AG09319 (cell line): ENCODE results near the gene JUND.

Experiments used
- DNase-seq: peaks from one replicate; pipeline ENCODE4 v3.0.0-alpha.2; 2010; ENCODE audit warnings: low read depth; ENCODE audit errors: extremely low read depth
- TF ChIP-seq, protein P1 (sequence below): IDR thresholded peaks from 2 replicates; pipeline ENCODE4 v1.5.1; 2011; ENCODE audit warnings: low read depth, mild to moderate bottlenecking, inconsistent platforms, low read length, moderate library complexity

The JUND gene

DNA sequence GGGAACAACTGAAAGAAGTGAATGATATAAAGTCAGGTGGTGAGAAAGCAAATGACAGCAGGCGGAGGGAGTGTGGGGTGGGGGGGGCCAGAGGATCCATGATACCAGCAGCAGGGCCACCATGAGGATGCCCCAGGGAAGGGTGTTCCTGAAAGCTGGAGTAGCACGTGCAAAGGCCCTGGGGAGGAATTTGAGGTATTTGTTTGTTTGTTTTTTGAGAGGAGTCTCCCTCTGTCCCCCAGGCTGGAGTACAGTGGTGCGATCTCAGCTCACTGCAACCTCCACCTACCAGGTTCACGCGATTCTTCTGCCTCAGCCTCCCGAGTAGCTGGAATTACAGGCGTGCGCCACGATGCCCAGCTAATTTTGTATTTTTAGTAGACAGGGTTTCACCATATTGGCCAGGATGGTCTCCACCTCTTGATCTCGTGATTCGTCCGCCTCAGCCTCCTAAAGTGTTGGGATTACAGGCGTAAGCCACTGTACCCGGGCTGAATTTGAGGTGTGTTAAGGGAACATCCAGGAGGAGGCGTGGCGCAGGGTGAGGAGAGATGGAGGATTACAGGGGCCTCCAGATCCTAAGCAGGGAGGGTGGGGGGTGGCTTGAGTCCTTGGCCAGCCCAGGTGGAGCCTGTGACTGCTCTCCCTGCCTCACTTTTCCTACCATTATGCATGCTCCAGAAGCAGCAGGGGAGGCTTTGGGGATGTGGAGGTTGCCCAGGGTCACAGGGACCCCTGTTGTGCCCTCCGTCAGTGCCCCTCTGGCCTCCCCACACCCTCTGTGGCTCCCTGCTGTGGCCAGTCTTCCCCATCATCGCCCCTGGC lies 12.4 kb upstream of the JUND start:
- TF ChIP-seq, protein P1, sequence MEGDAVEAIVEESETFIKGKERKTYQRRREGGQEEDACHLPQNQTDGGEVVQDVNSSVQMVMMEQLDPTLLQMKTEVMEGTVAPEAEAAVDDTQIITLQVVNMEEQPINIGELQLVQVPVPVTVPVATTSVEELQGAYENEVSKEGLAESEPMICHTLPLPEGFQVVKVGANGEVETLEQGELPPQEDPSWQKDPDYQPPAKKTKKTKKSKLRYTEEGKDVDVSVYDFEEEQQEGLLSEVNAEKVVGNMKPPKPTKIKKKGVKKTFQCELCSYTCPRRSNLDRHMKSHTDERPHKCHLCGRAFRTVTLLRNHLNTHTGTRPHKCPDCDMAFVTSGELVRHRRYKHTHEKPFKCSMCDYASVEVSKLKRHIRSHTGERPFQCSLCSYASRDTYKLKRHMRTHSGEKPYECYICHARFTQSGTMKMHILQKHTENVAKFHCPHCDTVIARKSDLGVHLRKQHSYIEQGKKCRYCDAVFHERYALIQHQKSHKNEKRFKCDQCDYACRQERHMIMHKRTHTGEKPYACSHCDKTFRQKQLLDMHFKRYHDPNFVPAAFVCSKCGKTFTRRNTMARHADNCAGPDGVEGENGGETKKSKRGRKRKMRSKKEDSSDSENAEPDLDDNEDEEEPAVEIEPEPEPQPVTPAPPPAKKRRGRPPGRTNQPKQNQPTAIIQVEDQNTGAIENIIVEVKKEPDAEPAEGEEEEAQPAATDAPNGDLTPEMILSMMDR: no peak

DNA sequence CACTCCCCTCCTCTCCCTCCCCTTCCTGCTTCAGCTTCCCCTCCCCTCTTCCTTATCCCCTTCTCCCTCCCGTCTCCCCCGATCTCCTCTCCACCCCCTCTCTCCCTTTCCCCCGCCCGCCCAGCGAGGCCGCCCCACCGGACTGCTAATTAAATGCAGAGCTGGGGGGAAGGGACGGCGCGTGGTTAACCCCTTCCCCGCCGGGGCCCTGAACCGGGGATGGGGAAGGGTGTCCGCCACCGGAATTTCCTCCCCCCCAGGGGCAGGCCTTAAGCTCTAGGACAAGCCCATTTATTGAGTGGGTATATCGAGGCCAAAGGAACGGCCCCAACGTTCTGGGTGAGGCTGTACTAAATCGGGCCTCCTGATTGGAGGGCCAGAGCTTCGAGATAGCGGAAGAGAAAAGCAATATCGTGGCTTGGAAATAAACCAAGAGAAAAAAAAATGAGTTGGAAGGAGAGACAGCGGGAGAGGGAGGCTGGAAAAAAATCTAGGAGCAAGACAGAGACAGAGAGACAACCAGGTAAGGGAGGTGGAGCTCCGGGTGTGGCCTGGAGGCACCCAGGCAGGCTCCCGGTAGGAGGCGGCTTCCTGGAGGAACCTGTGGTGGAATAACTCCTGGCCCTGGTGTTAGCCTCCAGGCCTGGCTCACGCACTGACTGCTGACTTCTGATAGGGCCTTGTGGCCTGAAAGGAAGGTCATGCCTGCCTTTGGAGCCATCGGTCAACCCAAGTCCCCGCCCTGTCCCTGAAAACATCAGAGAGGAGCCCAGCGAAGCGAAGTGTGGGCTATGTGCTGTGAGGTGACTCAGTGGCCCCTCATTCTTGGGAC lies 11.6 kb upstream of the JUND start:
- DNase-seq: no peak
- TF ChIP-seq, protein P1: no peak

More for the DNA sequence above, 12.4 kb upstream of the JUND start:
- DNase-seq: no peak

DNA sequence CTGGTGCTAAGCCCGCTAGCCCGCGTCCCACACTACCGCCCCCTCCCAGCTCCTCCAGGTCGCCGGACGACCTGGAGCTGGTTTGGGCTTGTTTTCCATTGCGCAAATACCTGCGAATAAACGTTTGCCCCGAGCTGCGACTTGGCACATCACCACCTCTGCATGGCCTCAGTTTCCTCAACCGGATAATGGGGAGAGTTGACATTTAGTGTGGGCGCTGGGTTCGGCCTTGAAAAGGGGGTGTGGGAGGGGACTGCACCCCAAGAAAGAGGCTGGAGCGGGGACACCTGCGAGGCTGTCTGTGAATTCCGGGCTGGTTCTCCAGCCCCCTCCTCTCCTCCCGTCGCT lies 11.0 kb upstream of the JUND start:
- TF ChIP-seq, protein P1: no peak
- DNase-seq: no peak

DNA sequence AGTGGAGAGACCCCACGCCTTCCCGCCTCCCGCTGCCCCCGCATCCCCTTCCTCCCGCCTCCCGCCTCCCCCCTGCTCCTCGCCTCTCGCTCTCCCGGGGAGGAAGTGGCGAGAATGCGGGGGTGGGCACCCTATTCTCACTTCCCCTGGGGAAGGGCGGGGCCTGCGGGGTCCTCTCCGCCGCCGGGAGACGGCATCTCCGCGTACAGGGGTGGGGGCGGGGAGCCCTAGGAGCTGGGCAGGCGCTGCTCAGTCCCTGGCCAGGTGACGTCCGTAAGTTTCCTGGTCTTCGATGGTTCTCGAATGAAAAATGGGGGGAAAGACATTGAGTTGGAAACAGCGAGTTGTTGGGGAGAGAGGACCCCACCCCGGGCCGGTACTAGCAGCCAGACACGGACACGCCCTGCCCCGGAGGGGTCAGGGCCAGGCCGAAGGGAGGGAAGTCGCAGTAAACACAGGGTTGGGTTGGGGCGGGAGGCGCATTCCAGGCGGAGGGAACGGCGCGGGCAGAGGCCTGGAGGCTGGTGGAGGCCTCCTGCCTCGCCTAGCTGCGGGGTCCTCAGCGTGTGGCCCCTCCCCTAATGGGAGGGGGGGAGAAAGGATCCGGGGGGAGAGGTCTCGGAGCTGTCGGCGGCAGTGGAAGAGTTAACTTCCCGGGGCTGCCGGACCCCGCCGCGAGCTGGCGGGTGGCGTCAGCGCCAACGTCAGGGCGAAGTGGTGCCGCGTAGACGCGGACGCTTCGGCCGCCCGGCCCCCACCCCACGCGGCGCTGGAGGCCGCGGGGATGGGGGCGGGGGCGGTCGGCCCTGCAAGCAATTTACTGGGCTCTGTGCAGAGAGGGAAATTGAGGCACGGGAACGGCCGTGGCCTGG lies 10.4 kb upstream of the JUND start:
- TF ChIP-seq, protein P1: no peak
- no peak for DNase-seq

DNA sequence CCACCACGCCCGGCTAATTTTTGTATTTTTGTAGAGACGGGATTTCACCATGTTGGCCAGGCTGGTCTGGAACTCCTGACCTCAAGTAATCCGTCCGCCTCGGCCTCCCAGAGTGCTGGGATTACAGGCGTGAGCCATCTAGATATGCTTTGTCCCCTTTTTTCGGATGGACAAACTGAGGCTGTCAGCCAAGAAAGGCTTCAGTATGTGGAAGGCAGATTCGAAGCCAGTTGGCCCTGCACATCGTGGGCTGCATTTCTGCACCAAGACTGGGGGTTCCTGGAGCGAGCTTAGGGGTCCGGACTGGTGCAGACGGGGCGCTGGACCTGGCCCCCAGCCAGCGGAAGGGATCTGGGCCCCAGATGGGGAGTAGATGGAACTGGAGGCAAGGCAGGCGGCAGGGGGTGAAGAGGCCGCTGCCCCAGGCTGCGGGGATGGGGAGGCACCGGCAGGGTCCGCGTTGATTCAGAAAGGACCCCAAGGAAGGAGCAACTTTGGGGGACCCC lies 9.7 kb upstream of the JUND start:
- TF ChIP-seq, protein P1: no peak
- no peak for DNase-seq

DNA sequence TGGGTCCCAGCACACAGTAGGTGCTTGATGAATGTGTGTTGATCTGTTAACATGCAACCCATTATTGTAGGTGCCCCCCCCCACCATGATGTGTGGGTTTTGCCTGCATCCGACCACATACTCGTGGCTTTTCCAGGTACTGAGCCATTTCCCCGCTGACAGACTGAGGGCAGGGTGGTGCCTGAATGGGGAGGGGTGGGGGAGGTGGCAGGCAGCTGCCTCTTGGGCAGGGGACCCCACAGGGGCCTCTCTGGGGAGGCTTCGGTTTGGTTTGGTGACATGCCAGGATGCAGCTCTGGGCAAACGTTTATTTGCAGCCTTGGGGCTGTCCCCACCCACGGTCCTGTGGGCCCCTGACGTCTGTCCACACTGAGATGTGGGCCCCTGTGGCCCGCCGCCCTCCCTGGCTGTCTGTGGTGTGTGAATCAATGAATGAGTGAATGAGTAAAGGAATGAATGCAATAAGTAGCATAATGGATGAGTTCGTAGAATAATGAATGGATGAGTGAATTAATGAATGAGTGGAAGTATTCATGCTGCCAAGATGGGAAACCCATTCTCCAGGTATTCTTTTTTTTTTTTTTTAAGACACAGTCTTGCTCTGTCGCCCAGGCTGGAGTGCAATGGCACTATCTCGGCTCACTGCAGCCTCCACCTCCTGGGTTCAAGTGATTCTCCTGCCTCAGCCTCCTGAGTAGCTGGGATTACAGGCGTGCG lies 9.0 kb upstream of the JUND start:
- TF ChIP-seq, protein P1: no peak
- no peak for DNase-seq
